Measurements from ENCODE around the gene CEP63.
A peak's percentile ranks its signal among the peaks of the same experiment; 100 is the strongest.
"Not testable (repeated sequence)": the region's sequence is repeated elsewhere in the genome, so short reads cannot be mapped to it uniquely, and the experiment has no call there.

The CEP63 gene

DNA sequence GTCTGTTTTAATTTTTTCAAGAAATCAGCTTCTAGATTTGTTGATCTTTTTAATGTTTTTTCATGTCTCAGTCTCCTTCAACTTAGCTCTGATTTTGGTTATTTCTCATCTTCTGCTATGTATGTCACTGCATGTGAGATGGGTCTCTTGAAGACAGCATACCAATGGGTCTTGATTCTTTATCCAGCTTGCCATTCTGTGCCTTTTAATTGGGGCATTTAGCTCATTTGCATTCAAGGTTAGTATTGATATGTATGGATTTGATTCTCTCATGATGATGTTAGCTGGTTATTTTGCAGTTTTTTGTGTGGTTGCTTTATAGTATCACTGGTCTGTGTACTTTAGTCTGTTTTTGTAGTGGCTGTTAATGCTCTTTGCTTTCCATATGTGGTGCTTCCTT, 39.4 kb downstream of the CEP63 start:
- DNase-seq: no peak

DNA sequence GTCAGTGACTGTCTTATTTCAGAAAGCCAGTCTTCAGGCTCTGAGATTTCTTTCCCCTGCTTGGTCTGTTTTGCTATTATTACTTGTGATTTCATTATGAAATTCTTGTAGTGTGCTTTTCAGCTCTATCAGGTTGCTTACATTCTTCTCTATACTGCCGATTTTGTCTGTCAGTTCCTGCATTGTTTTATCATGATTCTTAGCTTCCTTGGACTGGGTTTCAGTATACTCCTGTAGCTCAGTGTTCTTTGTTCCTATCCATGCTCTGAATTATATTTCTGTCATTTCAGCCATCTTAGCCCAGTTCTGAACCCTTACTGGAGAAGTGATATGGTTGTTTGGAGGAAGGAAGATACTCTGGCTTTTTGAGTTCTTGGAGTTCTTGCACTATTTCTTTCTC, 40.5 kb downstream of the CEP63 start:
- no peak for DNase-seq

- DNase-seq: no peak
Observed at GRCh38 chr3:134527037-134527436, 41.2 kb downstream of the CEP63 start.

GRCh38 chr3:134527538-134528186, 41.8 kb downstream of the CEP63 start:
- DNase-seq: no peak

DNA sequence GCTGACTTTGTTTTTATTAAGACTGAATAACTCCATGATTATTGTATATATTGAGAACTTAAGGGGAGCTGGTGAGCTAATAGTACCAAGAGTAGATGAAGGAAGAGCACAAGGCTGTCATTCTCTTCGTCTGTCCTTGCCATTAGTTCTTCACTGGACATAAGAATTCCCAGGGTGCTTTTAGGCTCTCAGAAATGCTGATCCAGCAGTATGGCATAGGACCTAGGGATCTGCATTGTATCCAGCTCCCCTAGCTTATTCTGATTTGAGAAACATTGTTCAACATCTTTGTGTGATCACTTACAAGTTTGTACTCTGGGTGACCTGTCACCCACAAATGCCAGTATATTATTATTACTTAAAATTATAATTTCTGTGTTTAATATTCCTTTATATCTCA, 47.6 kb downstream of the CEP63 start:
- DNase-seq: no peak

GRCh38 chr3:134535186-134535970, 49.5 kb downstream of the CEP63 start:
- no peak for DNase-seq

DNA sequence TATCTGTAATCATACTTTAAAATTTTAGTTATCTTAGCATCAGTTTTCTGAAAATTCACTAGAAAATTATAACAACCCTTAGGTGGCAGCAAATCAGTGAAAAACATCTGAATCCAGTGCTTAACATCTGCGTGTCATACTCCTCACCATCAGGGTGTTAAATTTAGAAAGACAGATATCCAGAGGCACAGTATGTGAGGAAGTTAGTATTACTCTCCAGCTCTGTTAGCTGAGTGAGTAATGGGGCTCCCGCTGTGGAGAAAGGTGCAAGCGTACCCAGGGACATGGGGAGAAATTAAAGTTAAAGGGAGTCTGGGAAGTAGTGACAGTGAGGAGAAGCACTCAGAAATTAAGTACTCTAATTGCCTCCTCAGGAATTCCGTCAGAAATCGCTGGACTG, 50.9 kb downstream of the CEP63 start:
- no peak for DNase-seq

DNA sequence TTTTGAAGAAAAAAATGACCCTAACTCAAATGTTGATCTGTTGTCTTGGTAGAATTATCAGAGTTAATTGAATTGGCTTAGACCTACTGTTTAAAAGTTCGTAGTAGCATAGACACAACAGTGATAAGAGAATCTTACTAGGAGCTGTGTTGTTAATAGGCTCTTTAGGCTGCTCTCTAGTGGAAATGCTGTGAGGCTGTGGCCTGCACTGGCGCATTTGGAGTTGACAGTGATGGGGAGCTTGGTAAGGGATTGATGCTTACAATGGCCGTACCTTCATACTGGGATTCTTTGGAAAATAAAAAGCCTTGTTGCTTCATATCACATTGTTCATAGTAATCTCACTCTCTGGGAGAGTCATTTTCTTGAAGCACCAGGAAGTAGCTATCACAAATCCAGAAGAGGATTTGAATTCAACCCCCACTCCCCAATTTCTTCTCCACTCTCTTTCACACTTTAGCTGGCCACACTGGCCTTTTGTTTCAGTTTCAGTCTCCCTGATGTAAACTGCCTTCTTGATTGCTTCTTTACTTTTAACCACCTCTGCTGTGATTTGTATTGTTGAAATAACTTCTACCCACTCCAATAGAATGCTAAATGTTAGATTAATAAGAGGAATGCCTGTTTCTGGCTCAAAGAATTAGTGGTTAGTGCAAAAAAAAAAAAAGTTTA, 56.6 kb downstream of the CEP63 start:
- no peak for DNase-seq

- peak; percentile 18 for DNase-seq
Observed at GRCh38 chr3:134543113-134543512, 57.3 kb downstream of the CEP63 start.

GRCh38 chr3:134544316-134544715, 58.5 kb downstream of the CEP63 start:
- DNase-seq: no peak

- not testable (repeated sequence) for DNase-seq
Observed at GRCh38 chr3:134544783-134545182, 58.9 kb downstream of the CEP63 start.

DNA sequence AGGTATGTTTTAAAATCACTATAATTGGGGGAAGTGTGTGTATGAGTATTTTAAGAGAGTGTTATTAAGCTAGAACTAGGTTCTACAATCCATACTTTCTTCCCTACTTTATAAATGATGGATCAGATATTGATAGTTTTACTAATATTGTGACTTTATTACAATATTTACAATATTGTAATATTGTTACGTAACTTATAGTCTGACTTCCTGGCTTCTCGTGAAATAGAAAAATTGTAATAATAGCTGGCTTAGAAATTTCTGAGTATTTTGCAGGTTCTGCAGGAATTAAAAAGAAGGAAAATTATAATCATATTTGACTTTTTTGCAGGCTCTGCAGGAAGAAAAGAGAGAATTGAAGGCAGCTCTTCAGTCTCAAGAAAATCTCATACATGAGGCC, 60.0 kb downstream of the CEP63 start:
- DNase-seq: no peak

- DNase-seq: no peak
Observed at GRCh38 chr3:134552784-134553183, 66.9 kb downstream of the CEP63 start.

- no peak for DNase-seq
Observed at GRCh38 chr3:134559591-134559990, 73.7 kb downstream of the CEP63 start.

GRCh38 chr3:134562055-134562454, 76.2 kb downstream of the CEP63 start:
- DNase-seq: no peak

DNA sequence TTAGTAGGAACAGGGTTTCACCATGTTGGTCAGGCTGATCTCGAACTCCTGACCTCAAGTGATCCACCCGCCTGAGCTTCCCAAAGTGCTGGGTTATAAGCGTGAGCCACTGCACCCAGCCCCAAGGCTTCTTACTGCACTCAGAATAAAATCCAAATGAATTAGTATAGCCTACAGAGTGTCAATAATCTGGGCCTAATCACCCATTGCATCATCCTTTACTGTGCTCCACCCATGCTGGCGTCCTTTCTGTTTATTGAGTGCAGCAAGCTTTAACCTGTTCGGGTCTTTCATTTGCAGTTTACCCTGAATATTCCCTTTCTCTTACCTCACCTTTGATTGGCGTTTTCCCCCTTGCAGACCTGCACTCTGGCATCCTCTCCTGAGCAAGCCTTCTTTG, 77.7 kb downstream of the CEP63 start:
- no peak for DNase-seq

DNA sequence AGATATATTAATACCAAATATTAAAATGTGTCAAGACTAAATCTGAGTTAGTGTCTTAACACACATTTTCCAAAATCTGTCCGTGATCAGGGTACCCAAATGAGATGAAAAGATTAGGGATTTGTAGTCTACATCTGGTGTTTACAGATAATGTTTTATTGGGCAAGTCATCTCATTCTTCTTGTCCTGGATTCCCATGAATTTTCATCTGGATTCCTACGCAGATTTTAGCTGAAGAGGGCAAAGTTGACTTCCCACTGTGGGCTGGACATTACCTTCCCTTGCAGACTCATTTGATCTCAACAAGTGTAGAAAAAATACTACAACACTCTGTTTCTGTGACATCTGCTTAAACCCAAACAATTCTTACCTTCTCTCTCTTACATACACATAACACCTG, 79.1 kb downstream of the CEP63 start:
- no peak for DNase-seq

DNA sequence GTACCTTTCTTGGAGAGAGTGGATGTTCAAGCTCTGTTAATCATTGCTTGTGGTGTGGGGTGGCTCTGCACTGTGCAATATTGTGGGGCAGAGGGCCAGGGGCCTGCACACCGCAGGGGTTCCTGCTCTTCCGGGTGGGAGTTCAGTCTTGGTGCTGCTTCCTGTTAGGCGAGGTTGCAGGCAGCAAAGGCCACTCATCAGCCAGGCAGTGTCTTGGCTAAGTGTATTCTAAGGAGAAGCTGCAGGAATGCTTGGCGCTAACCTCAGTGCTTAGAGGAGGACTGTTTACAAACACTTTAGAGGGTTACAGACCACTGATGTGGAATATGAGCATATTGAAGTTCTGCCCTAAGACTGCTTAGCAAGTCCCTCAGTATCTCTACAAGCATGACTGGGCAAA, 81.7 kb downstream of the CEP63 start:
- no peak for DNase-seq

GRCh38 chr3:134568790-134569189, 82.9 kb downstream of the CEP63 start:
- no peak for DNase-seq

- DNase-seq: not testable (repeated sequence)
Observed at GRCh38 chr3:134569899-134570298, 84.0 kb downstream of the CEP63 start.

DNA sequence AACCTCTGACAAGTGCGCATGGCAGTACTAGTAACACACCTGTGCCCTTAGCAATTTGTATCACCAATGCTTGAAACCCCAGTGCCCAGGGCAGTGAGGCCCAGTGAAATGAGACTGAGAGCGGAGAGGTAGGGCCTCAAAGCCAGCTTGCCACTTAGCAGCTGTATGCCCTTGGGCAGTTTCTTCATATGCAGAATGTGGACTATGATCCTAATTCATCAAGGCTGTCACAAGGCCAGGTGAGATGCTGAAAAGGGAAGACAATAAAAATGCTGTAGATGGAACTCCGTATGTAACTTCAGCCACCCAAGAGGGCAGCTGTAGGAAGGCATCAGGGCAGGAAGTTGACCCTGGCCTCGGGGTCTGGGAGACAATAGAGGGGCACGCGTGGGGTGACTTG, 90.6 kb downstream of the CEP63 start:
- no peak for DNase-seq

GRCh38 chr3:134576831-134577230, 91.0 kb downstream of the CEP63 start:
- no peak for DNase-seq

GRCh38 chr3:134579141-134579665, 93.3 kb downstream of the CEP63 start:
- no peak for DNase-seq

DNA sequence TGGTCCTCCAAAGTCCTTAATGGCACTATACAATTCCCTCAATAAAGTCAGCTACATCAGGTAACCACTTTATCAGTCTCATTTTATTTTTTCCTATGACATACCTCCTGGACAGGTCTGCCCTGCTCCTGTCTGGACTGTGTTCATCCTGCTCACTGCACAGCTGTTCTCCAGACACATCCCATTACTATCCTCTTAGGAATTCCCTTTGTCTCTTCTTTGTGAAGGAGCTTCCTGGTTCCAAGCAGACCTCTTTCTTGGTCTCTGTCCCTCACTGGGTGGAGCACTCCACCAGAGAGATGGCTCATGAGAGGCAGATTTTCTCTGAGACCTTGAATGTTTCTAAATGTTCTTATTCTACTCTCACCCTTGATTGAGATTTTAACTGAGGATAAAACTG, 104.9 kb downstream of the CEP63 start:
- no peak for DNase-seq

All from NK-92 treated with Interleukin-12 subunit alpha and Interleukin-12 subunit beta, amount 100 ng/mL, for 24 hours (cell line).